Smooth muscle cell (in vitro differentiated cells): ENCODE measurements around the gene PPP4R3C. TPM values are rescaled to one million over a fixed set of nuclear protein-coding genes. Genes with fewer than 3 reads are reported as not detected.
"Not testable (repeated sequence)": the region's sequence is repeated elsewhere in the genome, so short reads cannot be mapped to it uniquely, and the experiment has no call there.

ENCODE experiments used
- DNase-seq: peaks from one replicate; lab custom pipeline; 2025; ENCODE audit not compliant: unreplicated experiment; lab: John Stamatoyannopoulos, UW
- H2AFZ ChIP-seq: fragments of 200-600 bp; sonication (generic); 2 replicates; pipeline ENCODE4 v1.6.0; 2016; ENCODE audit warnings: antibody characterized with exemption, low read depth, mild to moderate bottlenecking
- H3F3A ChIP-seq: fragments of 200-600 bp; sonication (generic); 2 replicates; pipeline ENCODE4 v1.6.0; 2017; ENCODE audit warnings: antibody characterized with exemption, low read depth
- H3K27ac ChIP-seq: fragments of 200-600 bp; sonication (generic); 2 replicates; pipeline ENCODE4 v1.5.1; 2016; ENCODE audit warnings: low read depth, mild to moderate bottlenecking
- H3K27me3 ChIP-seq: fragments of 200-600 bp; sonication (generic); 2 replicates; pipeline ENCODE4 v1.6.1; 2016; ENCODE audit warnings: low read depth, mild to moderate bottlenecking
- H3K36me3 ChIP-seq: fragments of 200-600 bp; sonication (generic); 2 replicates; pipeline ENCODE4 v1.5.1; 2016; ENCODE audit warnings: low read depth
- H3K4me1 ChIP-seq: fragments of 200-600 bp; sonication (generic); 2 replicates; pipeline ENCODE4 v1.5.1; 2016; ENCODE audit warnings: low read depth
- H3K4me2 ChIP-seq: fragments of 200-600 bp; sonication (generic); 2 replicates; pipeline ENCODE4 v1.6.0; 2016; ENCODE audit warnings: mild to moderate bottlenecking
- H3K4me3 ChIP-seq: fragments of 200-600 bp; sonication (generic); 2 replicates; pipeline ENCODE4 v1.5.1; 2016; ENCODE audit warnings: mild to moderate bottlenecking
- H3K79me2 ChIP-seq: fragments of 200-600 bp; sonication (generic); 2 replicates; pipeline ENCODE4 v1.6.0; 2016; ENCODE audit warnings: low read depth, mild to moderate bottlenecking
- H3K9ac ChIP-seq: fragments of 200-600 bp; sonication (generic); 2 replicates; pipeline ENCODE4 v1.6.0; 2016; ENCODE audit warnings: low read depth
- H3K9me3 ChIP-seq: fragments of 200-600 bp; sonication (generic); replicated peaks from 2 replicates; pipeline ENCODE4 v1.5.1; 2016; ENCODE audit warnings: low read depth
- H4K20me1 ChIP-seq: fragments of 200-600 bp; sonication (generic); 2 replicates; pipeline ENCODE4 v1.6.0; 2016; ENCODE audit warnings: low read depth
- WGBS: methylation state at CpG from one replicate; pipeline ENCODE4 v1.1.7; 2016; ENCODE audit warnings: low lambda C conversion rate; 5-methylcytosine and 5-hydroxymethylcytosine counted together
- polyA plus RNA-seq: library from polyadenylated mRNA; unstranded; fragments of >200 nt; fragmentation: Nextera tagmentation; extraction: Ambion mirVana; gene quantifications from 2 replicates; pipeline ENCODE4 v1.2.1, GENCODE V29; 2016
- total RNA-seq: library from RNA; depleted of rRNA; stranded (reverse); fragments of >200 nt; gene quantifications from 2 replicates; pipeline ENCODE4 v1.2.3, GENCODE V29; 2014
- TF ChIP-seq, protein P1 (sequence below): fragments of 200-600 bp; sonication (generic); IDR thresholded peaks from 2 replicates; pipeline ENCODE4 v1.5.1; 2017; ENCODE audit warnings: borderline replicate concordance, mild to moderate bottlenecking, antibody characterized with exemption; ENCODE audit not compliant: insufficient read depth, poor library complexity, severe bottlenecking

Gene PPP4R3C
- not detected in 2 replicates for total RNA-seq
- not detected in 2 replicates for polyA plus RNA-seq

DNA sequence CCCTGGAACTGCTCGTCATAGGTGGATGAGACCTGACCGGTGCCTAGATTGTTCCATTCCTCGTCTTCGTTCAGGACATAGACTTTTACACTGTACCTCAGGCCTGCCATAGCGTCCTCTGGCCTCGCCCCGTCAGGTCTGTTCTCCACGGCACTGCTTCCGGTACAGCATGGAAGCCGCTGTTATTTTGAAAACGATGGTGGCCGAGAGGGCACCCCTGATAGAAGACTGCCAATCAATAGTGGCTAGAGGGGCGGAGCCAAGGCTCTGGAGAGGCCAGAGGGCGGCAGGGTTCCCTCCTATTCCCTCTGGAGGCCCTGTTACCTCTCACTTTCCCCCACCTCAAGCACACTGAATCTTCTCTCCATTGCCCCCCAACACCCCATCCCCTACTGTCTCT lies at the start of gene PPP4R3C:
Gene PPP4R3C (minus strand): TSS at position 155 of the 400 bp plus-strand sequence. CDS start 45 bp downstream, at position 110.
- H2AFZ ChIP-seq = no peak within 1 kb of the TSS
- no peak for DNase-seq
- H3K9ac ChIP-seq = no peak within 1 kb of the TSS
- H4K20me1 ChIP-seq = no peaks in the 10 kb centered on the region
- no peaks in the 10 kb centered on the region for H3K79me2 ChIP-seq
- H3K36me3 ChIP-seq = no peaks in the 10 kb centered on the region
- WGBS = 87% methylated on average over 14 of the region's 14 CpGs
- no peaks in the 10 kb centered on the region for H3F3A ChIP-seq
- no peak within 1 kb of the TSS for H3K4me3 ChIP-seq
- no peak within 1 kb of the TSS for H3K4me2 ChIP-seq
- TF ChIP-seq, protein P1, sequence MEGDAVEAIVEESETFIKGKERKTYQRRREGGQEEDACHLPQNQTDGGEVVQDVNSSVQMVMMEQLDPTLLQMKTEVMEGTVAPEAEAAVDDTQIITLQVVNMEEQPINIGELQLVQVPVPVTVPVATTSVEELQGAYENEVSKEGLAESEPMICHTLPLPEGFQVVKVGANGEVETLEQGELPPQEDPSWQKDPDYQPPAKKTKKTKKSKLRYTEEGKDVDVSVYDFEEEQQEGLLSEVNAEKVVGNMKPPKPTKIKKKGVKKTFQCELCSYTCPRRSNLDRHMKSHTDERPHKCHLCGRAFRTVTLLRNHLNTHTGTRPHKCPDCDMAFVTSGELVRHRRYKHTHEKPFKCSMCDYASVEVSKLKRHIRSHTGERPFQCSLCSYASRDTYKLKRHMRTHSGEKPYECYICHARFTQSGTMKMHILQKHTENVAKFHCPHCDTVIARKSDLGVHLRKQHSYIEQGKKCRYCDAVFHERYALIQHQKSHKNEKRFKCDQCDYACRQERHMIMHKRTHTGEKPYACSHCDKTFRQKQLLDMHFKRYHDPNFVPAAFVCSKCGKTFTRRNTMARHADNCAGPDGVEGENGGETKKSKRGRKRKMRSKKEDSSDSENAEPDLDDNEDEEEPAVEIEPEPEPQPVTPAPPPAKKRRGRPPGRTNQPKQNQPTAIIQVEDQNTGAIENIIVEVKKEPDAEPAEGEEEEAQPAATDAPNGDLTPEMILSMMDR = no peak
- H3K9me3 ChIP-seq = no peaks in the 10 kb centered on the region
- H3K27me3 ChIP-seq = no peaks in the 10 kb centered on the region
- H3K27ac ChIP-seq = no peak within 1 kb of the TSS
- no peaks in the 10 kb centered on the region for H3K4me1 ChIP-seq

DNA sequence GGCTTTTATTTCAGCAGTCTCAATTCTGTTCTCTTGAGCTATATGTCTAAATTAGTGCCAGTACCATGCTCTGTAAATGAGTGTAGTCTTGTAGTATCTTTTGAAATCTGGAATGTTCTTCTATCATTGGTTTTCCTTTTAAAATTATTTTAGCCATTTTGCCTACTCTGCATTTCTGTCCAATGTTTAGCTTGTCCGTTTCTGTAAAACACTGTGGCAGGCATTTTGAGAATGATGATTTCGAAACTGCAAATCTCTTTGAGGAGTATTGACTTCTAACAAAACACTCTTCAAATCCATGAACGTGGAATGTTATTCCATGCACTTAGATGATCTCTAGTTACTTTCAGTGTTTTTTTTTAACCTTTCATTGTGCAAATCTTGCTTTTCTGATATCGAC lies 28.3 kb upstream of the PPP4R3C start:
- H3K4me1 ChIP-seq = no peaks in the 10 kb centered on the region
- no peak overlapping the region for H2AFZ ChIP-seq
- TF ChIP-seq, protein P1 = no peak
- no peak overlapping the region for H3K4me2 ChIP-seq
- WGBS = 74% methylated on average over 4 of the region's 4 CpGs
- H3K27me3 ChIP-seq = no peaks in the 10 kb centered on the region
- no peak overlapping the region for H3K27ac ChIP-seq
- no peak overlapping the region for H3K9ac ChIP-seq
- no peaks in the 10 kb centered on the region for H3K36me3 ChIP-seq
- H3K79me2 ChIP-seq = no peaks in the 10 kb centered on the region
- no peak for DNase-seq
- H3K4me3 ChIP-seq = no peak overlapping the region
- peaks cover 2% of the 10 kb centered on the region for H3K9me3 ChIP-seq
- no peaks in the 10 kb centered on the region for H4K20me1 ChIP-seq
- no peaks in the 10 kb centered on the region for H3F3A ChIP-seq

DNA sequence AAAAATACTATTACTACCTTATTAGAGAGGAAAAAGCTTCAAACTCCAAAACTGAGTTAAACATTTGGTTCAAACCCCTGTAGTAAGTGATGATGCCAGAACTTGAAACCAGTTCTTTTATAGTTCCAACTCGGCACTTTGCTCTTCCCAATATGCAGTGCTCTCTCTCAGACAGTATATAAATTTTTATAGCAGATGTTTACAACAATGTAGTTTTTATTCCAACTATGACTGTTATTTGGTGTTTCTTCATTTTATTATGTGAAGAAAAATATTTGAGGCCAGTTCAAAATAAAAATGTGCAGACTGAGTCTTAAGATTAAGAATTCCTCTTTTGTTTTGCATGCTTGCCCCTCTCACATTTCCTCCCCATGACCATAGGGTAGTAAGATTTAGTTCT lies 2.9 kb upstream of the PPP4R3C start:
- Histone ChIP-seq H3K4me2 (no peak overlapping the region), H3K36me3 (no peaks in the 10 kb centered on the region), H3K9ac (no peak overlapping the region), H3K4me1 (no peaks in the 10 kb centered on the region), H3K27me3 (no peaks in the 10 kb centered on the region), H3F3A (no peaks in the 10 kb centered on the region), H3K79me2 (no peaks in the 10 kb centered on the region), H4K20me1 (no peaks in the 10 kb centered on the region), H3K9me3 (no peaks in the 10 kb centered on the region), H3K4me3 (no peak overlapping the region), H3K27ac (no peak overlapping the region), H2AFZ (no peak overlapping the region)
- no peak for DNase-seq
- TF ChIP-seq, protein P1 = no peak
- 68% methylated on average over 1 of the region's 1 CpG for WGBS

DNA sequence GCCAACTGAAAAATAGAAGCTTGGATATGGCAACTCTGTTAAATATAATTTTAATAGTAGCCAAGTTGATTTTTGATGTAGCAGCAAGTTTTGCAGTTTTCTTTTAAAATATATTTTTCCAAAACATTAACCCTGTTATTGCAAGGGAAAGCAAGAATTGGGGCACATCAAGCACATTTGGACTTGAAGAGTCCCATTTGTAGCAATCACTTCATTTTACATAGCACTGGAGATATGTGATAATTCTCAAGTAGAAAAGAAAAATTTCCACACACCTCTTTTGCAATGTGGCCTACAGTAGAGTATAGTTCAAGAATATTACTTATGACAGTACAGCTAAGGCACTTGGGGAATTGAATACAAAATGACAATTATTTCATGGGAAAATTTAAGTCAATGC lies 1.9 kb upstream of the PPP4R3C start:
- Histone ChIP-seq H3K4me2 (no peak overlapping the region), H3K4me1 (no peaks in the 10 kb centered on the region), H3K79me2 (no peaks in the 10 kb centered on the region), H3K27ac (no peak overlapping the region), H3K9ac (no peak overlapping the region), H4K20me1 (no peaks in the 10 kb centered on the region), H2AFZ (no peak overlapping the region), H3K27me3 (no peaks in the 10 kb centered on the region), H3K4me3 (no peak overlapping the region), H3K36me3 (no peaks in the 10 kb centered on the region), H3K9me3 (no peaks in the 10 kb centered on the region), H3F3A (no peaks in the 10 kb centered on the region)
- TF ChIP-seq, protein P1 = no peak
- no peak for DNase-seq

DNA sequence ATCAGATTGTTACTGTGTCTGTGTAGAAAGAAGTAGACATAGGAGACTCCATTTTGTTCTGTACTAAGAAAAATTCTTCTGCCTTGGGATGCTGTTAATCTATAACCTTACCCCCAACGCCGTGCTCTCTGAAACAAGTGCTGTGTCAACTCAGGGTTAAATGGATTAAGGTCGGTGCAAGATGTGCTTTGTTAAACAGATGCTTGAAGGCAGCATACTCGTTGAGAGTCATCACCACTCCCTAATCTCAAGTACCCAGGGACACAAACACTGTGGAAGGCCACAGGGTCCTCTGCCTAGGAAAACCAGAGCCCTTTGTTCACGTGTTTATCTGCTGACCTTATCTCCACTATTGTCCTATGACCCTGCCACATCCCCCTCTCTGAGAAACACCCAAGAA lies 4.0 kb downstream of the PPP4R3C start:
- H3K27me3 ChIP-seq, H3K4me1 ChIP-seq, DNase-seq, H3K27ac ChIP-seq, H3K79me2 ChIP-seq, H3K4me3 ChIP-seq, H3K36me3 ChIP-seq, H3K9ac ChIP-seq, H4K20me1 ChIP-seq, H3K9me3 ChIP-seq, H3K4me2 ChIP-seq, H2AFZ ChIP-seq, H3F3A ChIP-seq: not testable (repeated sequence)
- WGBS = 76% methylated on average over 5 of the region's 5 CpGs

DNA sequence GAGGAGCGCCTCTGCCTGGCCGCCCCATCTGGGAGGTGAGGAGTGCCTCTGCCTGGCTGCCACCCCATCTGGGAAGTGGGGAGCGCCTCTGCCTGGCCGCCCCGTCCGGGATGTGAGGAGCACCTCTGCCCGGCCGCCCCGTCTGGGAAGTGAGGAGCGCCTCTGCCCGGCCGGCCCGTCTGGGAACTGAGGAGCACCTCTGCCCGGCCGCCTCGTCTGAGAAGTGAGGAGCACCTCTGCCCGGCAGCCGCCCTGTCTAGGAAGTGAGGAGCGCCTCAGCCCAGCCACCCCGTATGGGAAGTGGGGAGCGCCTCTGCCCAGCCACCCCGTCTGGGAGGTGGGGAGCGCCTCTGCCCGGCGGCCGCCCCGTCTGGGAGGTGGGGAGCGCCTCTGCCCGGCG lies 4.6 kb downstream of the PPP4R3C start:
- H3K4me2 ChIP-seq, H3K4me1 ChIP-seq, H3K9ac ChIP-seq, H3K79me2 ChIP-seq, DNase-seq, H3K36me3 ChIP-seq, H3F3A ChIP-seq, H2AFZ ChIP-seq, H3K27ac ChIP-seq, H3K27me3 ChIP-seq, H3K4me3 ChIP-seq, H3K9me3 ChIP-seq, H4K20me1 ChIP-seq: not testable (repeated sequence)
- 93% methylated on average over 26 of the region's 30 CpGs for WGBS
